ENCODE measurements around the gene STON2.
"Not testable (repeated sequence)": the region's sequence is repeated elsewhere in the genome, so short reads cannot be mapped to it uniquely, and the experiment has no call there.

STON2 gene

GRCh38 chr14:81382517-81383225 is 17.5 kb downstream of the STON2 start:
- TF ChIP-seq CTCF (IDR thresholded peaks at IDR 0.05; ENCODE audit: low read depth, low read length): no peak

GRCh38 chr14:81380009-81380408 is 20.1 kb downstream of the STON2 start:
- DNase-seq (ENCODE audit: extremely low read depth, low read depth): not testable (repeated sequence)

More at GRCh38 chr14:81382517-81383225, 17.5 kb downstream of the STON2 start:
- no peak for DNase-seq (ENCODE audit: extremely low read depth, low read depth)

GRCh38 chr14:81371802-81372201 is 28.3 kb downstream of the STON2 start:
- no peak for DNase-seq (ENCODE audit: extremely low read depth, low read depth)
- TF ChIP-seq CTCF (IDR thresholded peaks at IDR 0.05; ENCODE audit: low read depth, low read length): no peak

- TF ChIP-seq CTCF (IDR thresholded peaks at IDR 0.05; ENCODE audit: low read depth, low read length): no peak
- DNase-seq (ENCODE audit: extremely low read depth, low read depth): no peak
These were observed 32.6 kb downstream of the STON2 start for GRCh38 chr14:81367563-81367962.

GRCh38 chr14:81366884-81367283 is 33.2 kb downstream of the STON2 start:
- no peak for TF ChIP-seq CTCF (IDR thresholded peaks at IDR 0.05; ENCODE audit: low read depth, low read length)

GRCh38 chr14:81366214-81366613 is 33.9 kb downstream of the STON2 start:
- TF ChIP-seq CTCF (IDR thresholded peaks at IDR 0.05; ENCODE audit: low read depth, low read length): no peak
- DNase-seq (ENCODE audit: extremely low read depth, low read depth): no peak

More at GRCh38 chr14:81366884-81367283, 33.2 kb downstream of the STON2 start:
- no peak for DNase-seq (ENCODE audit: extremely low read depth, low read depth)

- TF ChIP-seq CTCF (IDR thresholded peaks at IDR 0.05; ENCODE audit: low read depth, low read length): no peak
- peak; percentile 8 for DNase-seq (ENCODE audit: extremely low read depth, low read depth)
These were observed 36.3 kb downstream of the STON2 start for GRCh38 chr14:81363746-81364378.

Data from AG09319 (cell line).